ENCODE data around the gene NUMA1. TPM values are rescaled to one million over a fixed set of nuclear protein-coding genes. Genes with fewer than 3 reads are reported as not detected.
A peak's percentile ranks its signal among the peaks of the same experiment; 100 is the strongest.

NUMA1 gene
- total RNA-seq, 1 donor from 2014 or later = 207 TPM

DNA sequence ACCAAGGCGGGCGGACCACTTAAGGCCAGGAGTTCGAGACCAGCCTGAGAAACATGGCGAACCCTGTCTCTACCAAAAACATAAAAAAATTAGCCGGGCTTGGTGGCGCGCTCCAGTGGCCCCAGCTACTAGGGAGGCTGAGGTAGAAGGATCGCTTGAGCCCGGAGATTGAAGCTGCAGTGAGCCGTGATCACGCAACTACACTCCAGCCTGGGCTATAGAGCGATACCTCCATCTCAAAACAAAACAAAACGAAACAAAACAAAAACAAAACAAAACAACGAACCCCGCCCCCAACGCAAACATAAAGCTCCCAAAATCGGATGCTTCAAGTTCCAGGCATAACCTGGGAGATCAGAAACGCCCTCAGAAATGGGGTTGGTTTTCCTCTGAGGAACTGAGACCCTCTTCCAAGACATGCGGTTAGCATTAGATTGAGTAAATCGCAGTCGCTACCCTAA lies 872 bp upstream of the NUMA1 start:
- peaks cover 16% of the 10 kb centered on the region for H3K4me1 Mint-ChIP-seq (ENCODE audit: low read depth, unreplicated experiment)
- no peak for DNase-seq
- peak overlapping the region; percentile 89 for H3K4me3 Mint-ChIP-seq (ENCODE audit: unreplicated experiment)
- peaks cover 7% of the 10 kb centered on the region for H3K27me3 Mint-ChIP-seq (ENCODE audit: unreplicated experiment)
- H3K27ac Mint-ChIP-seq (ENCODE audit: unreplicated experiment) = peak overlapping the region; percentile 83
- H3K9me3 Mint-ChIP-seq (ENCODE audit: unreplicated experiment) = peaks cover 9% of the 10 kb centered on the region
- H3K36me3 Mint-ChIP-seq (ENCODE audit: unreplicated experiment) = no peaks in the 10 kb centered on the region
- TF ChIP-seq, protein P1, sequence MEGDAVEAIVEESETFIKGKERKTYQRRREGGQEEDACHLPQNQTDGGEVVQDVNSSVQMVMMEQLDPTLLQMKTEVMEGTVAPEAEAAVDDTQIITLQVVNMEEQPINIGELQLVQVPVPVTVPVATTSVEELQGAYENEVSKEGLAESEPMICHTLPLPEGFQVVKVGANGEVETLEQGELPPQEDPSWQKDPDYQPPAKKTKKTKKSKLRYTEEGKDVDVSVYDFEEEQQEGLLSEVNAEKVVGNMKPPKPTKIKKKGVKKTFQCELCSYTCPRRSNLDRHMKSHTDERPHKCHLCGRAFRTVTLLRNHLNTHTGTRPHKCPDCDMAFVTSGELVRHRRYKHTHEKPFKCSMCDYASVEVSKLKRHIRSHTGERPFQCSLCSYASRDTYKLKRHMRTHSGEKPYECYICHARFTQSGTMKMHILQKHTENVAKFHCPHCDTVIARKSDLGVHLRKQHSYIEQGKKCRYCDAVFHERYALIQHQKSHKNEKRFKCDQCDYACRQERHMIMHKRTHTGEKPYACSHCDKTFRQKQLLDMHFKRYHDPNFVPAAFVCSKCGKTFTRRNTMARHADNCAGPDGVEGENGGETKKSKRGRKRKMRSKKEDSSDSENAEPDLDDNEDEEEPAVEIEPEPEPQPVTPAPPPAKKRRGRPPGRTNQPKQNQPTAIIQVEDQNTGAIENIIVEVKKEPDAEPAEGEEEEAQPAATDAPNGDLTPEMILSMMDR (IDR thresholded peaks at IDR 0.05; ENCODE audit: partially characterized antibody, unreplicated experiment) = no peak

DNA sequence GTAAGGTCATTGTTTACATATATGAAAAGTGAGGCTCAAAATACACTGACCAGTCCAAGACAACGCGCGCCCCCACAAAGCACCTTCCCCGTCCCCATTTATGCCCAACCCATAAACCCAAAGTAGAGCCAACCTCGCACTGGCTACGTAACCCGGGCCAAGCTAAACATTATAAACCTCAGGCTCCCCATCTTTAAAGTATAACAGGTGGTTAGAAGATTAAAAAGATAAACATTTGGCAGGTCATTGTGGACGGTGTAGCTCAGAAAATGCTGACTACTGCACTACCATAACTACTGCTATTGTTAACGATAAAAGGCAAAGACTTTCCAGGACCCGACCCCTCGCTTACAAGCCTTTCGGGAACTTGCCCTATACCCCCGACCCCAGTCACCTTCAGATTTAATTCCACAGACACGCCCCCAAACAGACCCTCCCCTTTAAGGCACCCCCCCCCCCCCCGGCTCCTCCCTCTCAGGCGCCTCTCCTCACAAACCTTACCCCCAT lies 470 bp downstream of the NUMA1 start:
- peaks cover 11% of the 10 kb centered on the region for H3K4me1 Mint-ChIP-seq (ENCODE audit: low read depth, unreplicated experiment)
- peak overlapping the region; percentile 48 for H3K27ac Mint-ChIP-seq (ENCODE audit: unreplicated experiment)
- peaks cover 5% of the 10 kb centered on the region for H3K27me3 Mint-ChIP-seq (ENCODE audit: unreplicated experiment)
- TF ChIP-seq, protein P1 (IDR thresholded peaks at IDR 0.05; ENCODE audit: partially characterized antibody, unreplicated experiment) = no peak
- H3K9me3 Mint-ChIP-seq (ENCODE audit: unreplicated experiment) = peaks cover 9% of the 10 kb centered on the region
- DNase-seq = no peak
- no peaks in the 10 kb centered on the region for H3K36me3 Mint-ChIP-seq (ENCODE audit: unreplicated experiment)
- H3K4me3 Mint-ChIP-seq (ENCODE audit: unreplicated experiment) = peak overlapping the region; percentile 89

DNA sequence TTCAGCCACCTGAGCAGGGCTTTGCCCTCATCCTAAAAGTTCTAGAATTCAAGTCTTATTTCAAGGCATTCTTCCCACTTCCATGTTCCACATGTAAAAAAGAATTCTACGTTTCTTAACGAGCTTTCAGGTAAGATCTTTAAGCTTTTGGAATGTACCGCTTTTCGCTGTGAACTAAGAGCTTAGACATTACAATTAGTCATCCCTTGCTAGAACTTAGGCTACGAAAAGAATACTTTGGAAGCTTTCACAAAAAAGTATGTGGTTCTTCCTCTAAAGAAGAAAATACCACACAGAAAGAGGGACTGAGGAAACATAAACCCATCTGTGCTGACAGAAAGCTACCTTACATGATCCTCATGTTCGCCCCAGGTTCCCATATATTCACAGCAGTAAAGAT lies 1.9 kb downstream of the NUMA1 start:
- no peaks in the 10 kb centered on the region for H3K36me3 Mint-ChIP-seq (ENCODE audit: unreplicated experiment)
- peaks cover 9% of the 10 kb centered on the region for H3K9me3 Mint-ChIP-seq (ENCODE audit: unreplicated experiment)
- H3K27me3 Mint-ChIP-seq (ENCODE audit: unreplicated experiment) = peaks cover 5% of the 10 kb centered on the region
- peak overlapping the region; percentile 60 for H3K4me3 Mint-ChIP-seq (ENCODE audit: unreplicated experiment)
- TF ChIP-seq, protein P1 (IDR thresholded peaks at IDR 0.05; ENCODE audit: partially characterized antibody, unreplicated experiment) = no peak
- DNase-seq = no peak
- H3K4me1 Mint-ChIP-seq (ENCODE audit: low read depth, unreplicated experiment) = peaks cover 11% of the 10 kb centered on the region
- H3K27ac Mint-ChIP-seq (ENCODE audit: unreplicated experiment) = peak overlapping the region; percentile 49

DNA sequence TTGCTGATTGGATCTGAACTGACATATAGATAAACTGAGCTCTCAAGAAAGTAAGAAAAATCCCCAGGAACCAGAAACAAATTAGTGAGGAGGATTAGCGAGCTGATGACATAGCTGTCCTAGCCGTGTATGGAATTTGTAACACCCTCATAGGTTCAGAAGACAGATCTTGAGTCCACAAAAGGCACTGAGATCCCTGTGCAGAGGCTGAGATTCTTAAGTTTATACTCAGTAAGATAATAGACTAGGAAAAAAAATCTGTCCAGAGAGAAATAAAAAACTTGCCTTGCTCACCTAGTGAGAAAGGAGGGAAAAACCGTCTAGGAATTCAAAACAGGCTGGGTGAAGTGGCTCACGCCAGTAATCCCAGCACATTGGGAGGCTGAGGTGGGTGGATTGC lies 4.6 kb downstream of the NUMA1 start:
- DNase-seq = no peak
- H3K27ac Mint-ChIP-seq (ENCODE audit: unreplicated experiment) = no peak overlapping the region
- H3K4me1 Mint-ChIP-seq (ENCODE audit: low read depth, unreplicated experiment) = peaks cover 10% of the 10 kb centered on the region
- H3K4me3 Mint-ChIP-seq (ENCODE audit: unreplicated experiment) = no peak overlapping the region
- peaks cover 4% of the 10 kb centered on the region for H3K27me3 Mint-ChIP-seq (ENCODE audit: unreplicated experiment)
- H3K9me3 Mint-ChIP-seq (ENCODE audit: unreplicated experiment) = peaks cover 5% of the 10 kb centered on the region
- no peaks in the 10 kb centered on the region for H3K36me3 Mint-ChIP-seq (ENCODE audit: unreplicated experiment)
- TF ChIP-seq, protein P1 (IDR thresholded peaks at IDR 0.05; ENCODE audit: partially characterized antibody, unreplicated experiment) = no peak

DNA sequence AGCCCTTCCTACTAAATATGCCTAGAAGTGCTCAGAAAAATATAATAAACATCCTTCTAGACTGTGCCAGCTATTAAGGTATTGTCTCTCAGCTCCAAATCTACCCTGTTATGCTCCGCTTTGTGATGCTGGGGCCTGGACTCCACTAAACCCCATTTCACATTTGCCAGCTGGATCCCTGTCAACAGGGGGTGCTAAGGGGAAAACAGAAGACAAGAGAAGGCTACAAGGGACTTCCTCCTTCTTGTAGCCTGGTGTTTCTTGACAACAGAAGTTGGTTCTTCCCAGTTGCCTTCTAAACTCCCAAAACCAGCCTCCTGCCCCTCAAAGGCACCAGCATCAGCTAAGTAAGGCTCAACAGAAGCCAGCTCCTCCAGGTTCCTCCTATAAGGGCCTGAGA lies 5.2 kb downstream of the NUMA1 start:
- Mint-ChIP-seq H3K9me3 (ENCODE audit: unreplicated experiment) (peaks cover 5% of the 10 kb centered on the region), H3K27ac (ENCODE audit: unreplicated experiment) (no peak overlapping the region), H3K27me3 (ENCODE audit: unreplicated experiment) (peaks cover 4% of the 10 kb centered on the region), H3K4me1 (ENCODE audit: low read depth, unreplicated experiment) (peaks cover 12% of the 10 kb centered on the region), H3K4me3 (ENCODE audit: unreplicated experiment) (no peak overlapping the region), H3K36me3 (ENCODE audit: unreplicated experiment) (no peaks in the 10 kb centered on the region)
- no peak for DNase-seq
- TF ChIP-seq, protein P1 (IDR thresholded peaks at IDR 0.05; ENCODE audit: partially characterized antibody, unreplicated experiment) = no peak

Data from glutamatergic neuron (in vitro differentiated cells).